ENCODE measurements around the gene IQCF2. TPM values are rescaled to one million over a fixed set of nuclear protein-coding genes. Genes with fewer than 3 reads are reported as not detected.
"Not testable (repeated sequence)": the region's sequence is repeated elsewhere in the genome, so short reads cannot be mapped to it uniquely, and the experiment has no call there.

Gene IQCF2
- total and polyA plus RNA-seq, 4 donors, result not detected

GRCh38 chr3:51862886-51863285 lies 1.5 kb downstream of the IQCF2 start:
- Histone ChIP-seq H3K9me3 (ENCODE audit: control insufficient read depth in 4 of 4, insufficient read depth in 3 of 4, low read length in 3 of 4) (peaks cover 0 to 3% (median 0%) of the 10 kb centered on the region in 4 donors), H3K4me1 (ENCODE audit: control insufficient read depth in 5 of 5, insufficient read depth in 5 of 5, low read length in 5 of 5) (no peaks in the 10 kb centered on the region), H3K36me3 (ENCODE audit: control insufficient read depth in 4 of 4, insufficient read depth in 4 of 4, low read length in 4 of 4) (no peaks in the 10 kb centered on the region), H3K9ac (ENCODE audit: insufficient read depth in 1 of 2, low read length in 2 of 2) (no peak overlapping the region), H3K4me3 (no peak overlapping the region), H3K27ac (ENCODE audit: low read depth in 1 of 2, low read length in 1 of 2) (no peak overlapping the region), H3K27me3 (ENCODE audit: control insufficient read depth in 3 of 3, insufficient read depth in 3 of 3, low read length in 2 of 3) (no peaks in the 10 kb centered on the region)
- TF ChIP-seq CTCF (IDR thresholded peaks at IDR 0.05; ENCODE audit: control extremely low read depth, extremely low read depth), result no peak
- 85 to 87% methylated on average over 13 of the region's 13 CpGs for WGBS, 2 donors
- ATAC-seq (ENCODE audit: insufficient read depth, low FRiP score), result no peak
- DNase-seq, result no peak

GRCh38 chr3:51868896-51869295 lies 7.5 kb downstream of the IQCF2 start:
- not testable (repeated sequence) for H3K9ac ChIP-seq (ENCODE audit: insufficient read depth in 1 of 2, low read length in 2 of 2); H3K4me3 ChIP-seq; H3K27ac ChIP-seq (ENCODE audit: low read depth in 1 of 2, low read length in 1 of 2); H3K4me1 ChIP-seq (ENCODE audit: control insufficient read depth in 5 of 5, insufficient read depth in 5 of 5, low read length in 5 of 5); DNase-seq; ATAC-seq (ENCODE audit: insufficient read depth, low FRiP score); H3K9me3 ChIP-seq (ENCODE audit: control insufficient read depth in 4 of 4, insufficient read depth in 3 of 4, low read length in 3 of 4); H3K27me3 ChIP-seq (ENCODE audit: control insufficient read depth in 3 of 3, insufficient read depth in 3 of 3, low read length in 2 of 3); H3K36me3 ChIP-seq (ENCODE audit: control insufficient read depth in 4 of 4, insufficient read depth in 4 of 4, low read length in 4 of 4)
- WGBS, 2 donors, result 86 to 97% methylated on average over 1 of the region's 1 CpG

- Histone ChIP-seq H3K4me3 (no peak overlapping the region), H3K4me1 (ENCODE audit: control insufficient read depth in 5 of 5, insufficient read depth in 5 of 5, low read length in 5 of 5) (no peaks in the 10 kb centered on the region), H3K9me3 (ENCODE audit: control insufficient read depth in 4 of 4, insufficient read depth in 3 of 4, low read length in 3 of 4) (no peaks in the 10 kb centered on the region), H3K36me3 (ENCODE audit: control insufficient read depth in 4 of 4, insufficient read depth in 4 of 4, low read length in 4 of 4) (no peaks in the 10 kb centered on the region), H3K27ac (ENCODE audit: low read depth in 1 of 2, low read length in 1 of 2) (no peak overlapping the region), H3K27me3 (ENCODE audit: control insufficient read depth in 3 of 3, insufficient read depth in 3 of 3, low read length in 2 of 3) (no peaks in the 10 kb centered on the region), H3K9ac (ENCODE audit: insufficient read depth in 1 of 2, low read length in 2 of 2) (no peak overlapping the region)
- 53 to 67% methylated on average over 2 of the region's 2 CpGs for WGBS, 2 donors
- ATAC-seq (ENCODE audit: insufficient read depth, low FRiP score), result no peak
- DNase-seq, result no peak
- no peak for TF ChIP-seq CTCF (IDR thresholded peaks at IDR 0.05; ENCODE audit: control extremely low read depth, extremely low read depth)
These were observed 7.9 kb downstream of the IQCF2 start for GRCh38 chr3:51869304-51869703.

- ATAC-seq (ENCODE audit: insufficient read depth, low FRiP score) (no peak), DNase-seq (no peak)
- TF ChIP-seq CTCF (IDR thresholded peaks at IDR 0.05; ENCODE audit: control extremely low read depth, extremely low read depth), result no peak
- no peaks in the 10 kb centered on the region for H3K4me1 ChIP-seq (ENCODE audit: control insufficient read depth in 5 of 5, insufficient read depth in 5 of 5, low read length in 5 of 5)
- no peak overlapping the region for H3K4me3 ChIP-seq
- H3K9ac ChIP-seq (ENCODE audit: insufficient read depth in 1 of 2, low read length in 2 of 2), result no peak overlapping the region
- H3K27ac ChIP-seq (ENCODE audit: low read depth in 1 of 2, low read length in 1 of 2), result no peak overlapping the region
- 69 to 74% methylated on average over 1 of the region's 1 CpG for WGBS, 2 donors
- H3K9me3 ChIP-seq (ENCODE audit: control insufficient read depth in 4 of 4, insufficient read depth in 3 of 4, low read length in 3 of 4), result no peaks in the 10 kb centered on the region
- H3K27me3 ChIP-seq (ENCODE audit: control insufficient read depth in 3 of 3, insufficient read depth in 3 of 3, low read length in 2 of 3), result no peaks in the 10 kb centered on the region
- H3K36me3 ChIP-seq (ENCODE audit: control insufficient read depth in 4 of 4, insufficient read depth in 4 of 4, low read length in 4 of 4), result no peaks in the 10 kb centered on the region
These were observed 11.9 kb downstream of the IQCF2 start for GRCh38 chr3:51873253-51873766.
